Neural cell (in vitro differentiated cells): Measurements from ENCODE around the gene OR6C65. TPM values are rescaled to one million over a fixed set of nuclear protein-coding genes. Genes with fewer than 3 reads are reported as not detected.
"Not testable (repeated sequence)": the region's sequence is repeated elsewhere in the genome, so short reads cannot be mapped to it uniquely, and the experiment has no call there.

Source experiments
- H2AFZ ChIP-seq: fragments of 200-600, 300-800 bp; sonication (generic), shearing (Covaris generic); 2 replicates; pipeline ENCODE4 v1.6.0; 2014; ENCODE audit warnings: low read depth, mild to moderate bottlenecking, antibody characterized with exemption, low read length, moderate library complexity
- H3F3A ChIP-seq: fragments of 200-600 bp; shearing (Covaris generic); 2 replicates; pipeline ENCODE4 v1.6.1; 2016; ENCODE audit warnings: mild to moderate bottlenecking, moderate library complexity, mixed read lengths, antibody characterized with exemption, low read length; ENCODE audit not compliant: insufficient read depth, poor library complexity, severe bottlenecking
- H3K27ac ChIP-seq: fragments of 200-600, 300-800 bp; sonication (generic), shearing (Covaris generic); 2 replicates; pipeline ENCODE4 v1.5.1; 2014; ENCODE audit warnings: mild to moderate bottlenecking, low read length, moderate library complexity
- H3K27me3 ChIP-seq: fragments of 300-800, 200-600 bp; sonication (generic), shearing (Covaris generic); 2 replicates; pipeline ENCODE4 v1.6.0; 2014; ENCODE audit warnings: mild to moderate bottlenecking, low read depth, low read length, moderate library complexity; ENCODE audit not compliant: insufficient read depth
- H3K36me3 ChIP-seq: fragments of 300-800, 200-600 bp; sonication (generic), shearing (Covaris generic); 2 replicates; pipeline ENCODE4 v1.5.1; 2014; ENCODE audit warnings: mild to moderate bottlenecking, antibody characterized with exemption, low read length, moderate library complexity; ENCODE audit not compliant: insufficient read depth
- H3K4me2 ChIP-seq: fragments of 300-800, 200-600 bp; sonication (generic), shearing (Covaris generic); 2 replicates; pipeline ENCODE4 v1.6.0; 2014; ENCODE audit warnings: mild to moderate bottlenecking, low read length
- H3K4me3 ChIP-seq: fragments of 300-800, 200-600 bp; sonication (generic), shearing (Covaris generic); 2 replicates; pipeline ENCODE4 v1.5.1; 2014; ENCODE audit warnings: mild to moderate bottlenecking, low read length, moderate library complexity
- H3K79me2 ChIP-seq: fragments of 200-600 bp; shearing (Covaris generic); replicated peaks from 2 replicates; pipeline ENCODE4 v1.6.0; 2014; ENCODE audit warnings: mild to moderate bottlenecking, low read length, moderate library complexity; ENCODE audit not compliant: insufficient read depth
- H3K9ac ChIP-seq: fragments of 300-800, 200-600 bp; sonication (generic), shearing (Covaris generic); 2 replicates; pipeline ENCODE4 v1.6.1; 2016; ENCODE audit warnings: mild to moderate bottlenecking, low read length, mixed read lengths
- H3K9me2 ChIP-seq: fragments of 200-600 bp; shearing (Covaris generic); 2 replicates; pipeline ENCODE4 v1.6.1; 2016; ENCODE audit warnings: mild to moderate bottlenecking, low read length, mixed read lengths; ENCODE audit not compliant: insufficient read depth
- H3K9me3 ChIP-seq: fragments of 200-600, 300-800 bp; sonication (generic), shearing (Covaris generic); 2 replicates; pipeline ENCODE4 v1.6.1; 2016; ENCODE audit warnings: mild to moderate bottlenecking, mixed run types, low read length, moderate library complexity, mixed read lengths
- H4K20me1 ChIP-seq: fragments of 200-600 bp; shearing (Covaris generic); 2 replicates; pipeline ENCODE4 v1.6.1; 2016; ENCODE audit warnings: mild to moderate bottlenecking, mixed run types; ENCODE audit not compliant: insufficient read depth
- EP300 ChIP-seq: fragments of 450-650 bp; conservative IDR thresholded peaks from 2 replicates; pipeline ENCODE4 v1.6.1; 2014; ENCODE audit warnings: antibody characterized with exemption, mild to moderate bottlenecking, moderate library complexity; ENCODE audit not compliant: poor library complexity, severe bottlenecking
- EZH2 ChIP-seq: fragments of 200-600, 300-800 bp; shearing (Covaris generic), sonication (generic); IDR thresholded peaks from 2 replicates; pipeline ENCODE4 v1.6.1; 2014; ENCODE audit warnings: antibody characterized with exemption, low read length, borderline replicate concordance, mild to moderate bottlenecking; ENCODE audit not compliant: insufficient read depth, poor library complexity, severe bottlenecking
- MXI1 ChIP-seq: fragments of 450-650 bp; conservative IDR thresholded peaks from 2 replicates; pipeline ENCODE4 v1.6.1; 2014; ENCODE audit warnings: antibody characterized with exemption, mild to moderate bottlenecking; ENCODE audit not compliant: poor library complexity, severe bottlenecking
- POLR2AphosphoS5 ChIP-seq: IDR thresholded peaks from 2 replicates; pipeline ENCODE4 v1.6.1; 2012
- RAD21 ChIP-seq: fragments of 450-650 bp; conservative IDR thresholded peaks from 2 replicates; pipeline ENCODE4 v1.6.1; 2014; ENCODE audit warnings: antibody characterized with exemption, mild to moderate bottlenecking, moderate library complexity
- SMC3 ChIP-seq: fragments of 450-650 bp; conservative IDR thresholded peaks from 2 replicates; pipeline ENCODE4 v1.6.1; 2014; ENCODE audit warnings: antibody characterized with exemption, mild to moderate bottlenecking, moderate library complexity; ENCODE audit not compliant: poor library complexity
- TAF1 ChIP-seq: IDR thresholded peaks from 2 replicates; pipeline ENCODE4 v1.6.1; 2012; ENCODE audit warnings: low read depth
- polyA plus RNA-seq: library from polyadenylated mRNA; depleted of rRNA; stranded (reverse); fragments of >200 nt; gene quantifications from 2 replicates; pipeline ENCODE4 v1.2.3, GENCODE V29; 2014
- TF ChIP-seq, protein P1 (sequence below): fragments of 450-650 bp; IDR thresholded peaks from 2 replicates; pipeline ENCODE4 v1.5.1; 2014; ENCODE audit warnings: antibody characterized with exemption, mild to moderate bottlenecking, moderate library complexity; ENCODE audit not compliant: poor library complexity, severe bottlenecking
- TF ChIP-seq, protein P2 (sequence below): IDR thresholded peaks from 2 replicates; pipeline ENCODE4 v1.6.1; 2012; ENCODE audit warnings: borderline replicate concordance

Gene OR6C65
- polyA plus RNA-seq, 1 donor from 2014 or later = not detected

- not testable (repeated sequence) for H3K27me3 ChIP-seq, H3K9me2 ChIP-seq, H3K79me2 ChIP-seq, H3K27ac ChIP-seq, H3K4me2 ChIP-seq, H3K9ac ChIP-seq, H3K4me3 ChIP-seq, H2AFZ ChIP-seq, H3K36me3 ChIP-seq, H4K20me1 ChIP-seq, H3K9me3 ChIP-seq, H3F3A ChIP-seq
Observed at GRCh38 chr12:55414396-55414823, 14.1 kb downstream of the OR6C65 start.

DNA sequence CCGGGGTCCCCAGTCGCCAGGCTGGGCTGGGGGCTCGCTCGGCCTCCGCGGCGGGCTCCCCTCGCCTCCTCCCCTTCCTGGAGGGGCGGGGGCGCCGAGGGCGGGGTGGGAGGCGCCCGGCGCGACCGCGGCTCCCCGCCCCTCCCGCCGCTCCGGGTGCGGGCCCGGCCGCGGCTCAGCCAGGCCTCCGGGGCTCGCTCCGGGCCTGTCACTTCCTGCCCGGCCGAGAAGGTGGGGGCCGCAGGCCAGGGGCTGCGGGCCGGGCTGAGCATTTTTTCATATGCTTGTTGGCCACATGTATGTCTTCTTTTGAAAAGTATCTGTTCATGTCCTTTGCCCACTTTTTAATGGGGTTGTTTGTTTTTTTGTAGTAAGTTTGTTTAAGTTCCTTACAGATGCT, 14.6 kb downstream of the OR6C65 start:
- H3K9me2 ChIP-seq, H3K9me3 ChIP-seq, H3K79me2 ChIP-seq, H3K4me3 ChIP-seq, H3F3A ChIP-seq, H3K27ac ChIP-seq, H3K36me3 ChIP-seq, H3K27me3 ChIP-seq, H3K9ac ChIP-seq, H4K20me1 ChIP-seq, H3K4me2 ChIP-seq, H2AFZ ChIP-seq: not testable (repeated sequence)

- Histone ChIP-seq H3K4me2 (no peak overlapping the region), H2AFZ (no peak overlapping the region), H4K20me1 (no peaks in the 10 kb centered on the region), H3K79me2 (no peaks in the 10 kb centered on the region), H3K27me3 (no peaks in the 10 kb centered on the region), H3K4me3 (no peak overlapping the region), H3K27ac (no peak overlapping the region), H3K9me2 (no peaks in the 10 kb centered on the region), H3K36me3 (no peaks in the 10 kb centered on the region), H3K9me3 (no peaks in the 10 kb centered on the region), H3K9ac (no peak overlapping the region), H3F3A (no peaks in the 10 kb centered on the region)
- TF ChIP-seq EZH2 = no peak
- TF ChIP-seq SMC3 = no peak
- TF ChIP-seq, protein P1, sequence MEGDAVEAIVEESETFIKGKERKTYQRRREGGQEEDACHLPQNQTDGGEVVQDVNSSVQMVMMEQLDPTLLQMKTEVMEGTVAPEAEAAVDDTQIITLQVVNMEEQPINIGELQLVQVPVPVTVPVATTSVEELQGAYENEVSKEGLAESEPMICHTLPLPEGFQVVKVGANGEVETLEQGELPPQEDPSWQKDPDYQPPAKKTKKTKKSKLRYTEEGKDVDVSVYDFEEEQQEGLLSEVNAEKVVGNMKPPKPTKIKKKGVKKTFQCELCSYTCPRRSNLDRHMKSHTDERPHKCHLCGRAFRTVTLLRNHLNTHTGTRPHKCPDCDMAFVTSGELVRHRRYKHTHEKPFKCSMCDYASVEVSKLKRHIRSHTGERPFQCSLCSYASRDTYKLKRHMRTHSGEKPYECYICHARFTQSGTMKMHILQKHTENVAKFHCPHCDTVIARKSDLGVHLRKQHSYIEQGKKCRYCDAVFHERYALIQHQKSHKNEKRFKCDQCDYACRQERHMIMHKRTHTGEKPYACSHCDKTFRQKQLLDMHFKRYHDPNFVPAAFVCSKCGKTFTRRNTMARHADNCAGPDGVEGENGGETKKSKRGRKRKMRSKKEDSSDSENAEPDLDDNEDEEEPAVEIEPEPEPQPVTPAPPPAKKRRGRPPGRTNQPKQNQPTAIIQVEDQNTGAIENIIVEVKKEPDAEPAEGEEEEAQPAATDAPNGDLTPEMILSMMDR = no peak
- TF ChIP-seq POLR2AphosphoS5 = no peak
- TF ChIP-seq TAF1 = no peak
- TF ChIP-seq MXI1 = no peak
- TF ChIP-seq RAD21 = no peak
- TF ChIP-seq, protein P2, sequence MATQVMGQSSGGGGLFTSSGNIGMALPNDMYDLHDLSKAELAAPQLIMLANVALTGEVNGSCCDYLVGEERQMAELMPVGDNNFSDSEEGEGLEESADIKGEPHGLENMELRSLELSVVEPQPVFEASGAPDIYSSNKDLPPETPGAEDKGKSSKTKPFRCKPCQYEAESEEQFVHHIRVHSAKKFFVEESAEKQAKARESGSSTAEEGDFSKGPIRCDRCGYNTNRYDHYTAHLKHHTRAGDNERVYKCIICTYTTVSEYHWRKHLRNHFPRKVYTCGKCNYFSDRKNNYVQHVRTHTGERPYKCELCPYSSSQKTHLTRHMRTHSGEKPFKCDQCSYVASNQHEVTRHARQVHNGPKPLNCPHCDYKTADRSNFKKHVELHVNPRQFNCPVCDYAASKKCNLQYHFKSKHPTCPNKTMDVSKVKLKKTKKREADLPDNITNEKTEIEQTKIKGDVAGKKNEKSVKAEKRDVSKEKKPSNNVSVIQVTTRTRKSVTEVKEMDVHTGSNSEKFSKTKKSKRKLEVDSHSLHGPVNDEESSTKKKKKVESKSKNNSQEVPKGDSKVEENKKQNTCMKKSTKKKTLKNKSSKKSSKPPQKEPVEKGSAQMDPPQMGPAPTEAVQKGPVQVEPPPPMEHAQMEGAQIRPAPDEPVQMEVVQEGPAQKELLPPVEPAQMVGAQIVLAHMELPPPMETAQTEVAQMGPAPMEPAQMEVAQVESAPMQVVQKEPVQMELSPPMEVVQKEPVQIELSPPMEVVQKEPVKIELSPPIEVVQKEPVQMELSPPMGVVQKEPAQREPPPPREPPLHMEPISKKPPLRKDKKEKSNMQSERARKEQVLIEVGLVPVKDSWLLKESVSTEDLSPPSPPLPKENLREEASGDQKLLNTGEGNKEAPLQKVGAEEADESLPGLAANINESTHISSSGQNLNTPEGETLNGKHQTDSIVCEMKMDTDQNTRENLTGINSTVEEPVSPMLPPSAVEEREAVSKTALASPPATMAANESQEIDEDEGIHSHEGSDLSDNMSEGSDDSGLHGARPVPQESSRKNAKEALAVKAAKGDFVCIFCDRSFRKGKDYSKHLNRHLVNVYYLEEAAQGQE = no peak
- TF ChIP-seq EP300 = no peak
Observed at GRCh38 chr12:55416961-55417360, 16.6 kb downstream of the OR6C65 start.
